GM18907 (cell line): ENCODE data around the gene PLD4.

Experiments
- ATAC-seq: cut with Tn5 transposase; IDR thresholded peaks from one replicate; pipeline ENCODE4 v1.9.1; 2021; ENCODE audit warnings: mild to moderate bottlenecking, moderate library complexity; ENCODE audit not compliant: unreplicated experiment

The PLD4 gene

GRCh38 chr14:104927432-104927816 lies 2.7 kb downstream of the PLD4 start:
- no peak for ATAC-seq

- ATAC-seq: no peak
Measured at GRCh38 chr14:104927901-104928300, 3.2 kb downstream of the PLD4 start.

- no peak for ATAC-seq
Measured at GRCh38 chr14:104928391-104929133, 3.9 kb downstream of the PLD4 start.

GRCh38 chr14:104929268-104930230 lies 4.9 kb downstream of the PLD4 start:
- no peak for ATAC-seq

- ATAC-seq: no peak
Measured at GRCh38 chr14:104930526-104931303, 6.0 kb downstream of the PLD4 start.

GRCh38 chr14:104931304-104931770 lies 6.7 kb downstream of the PLD4 start:
- ATAC-seq: no peak

- ATAC-seq: no peak
Measured at GRCh38 chr14:104931771-104932675, 7.3 kb downstream of the PLD4 start.

- ATAC-seq: no peak
Measured at GRCh38 chr14:104932676-104933631, 8.3 kb downstream of the PLD4 start.

- no peak for ATAC-seq
Measured at GRCh38 chr14:104933746-104934733, 9.4 kb downstream of the PLD4 start.

- no peak for ATAC-seq
Measured at GRCh38 chr14:104935026-104935650, 10.5 kb downstream of the PLD4 start.

GRCh38 chr14:104935955-104936354 lies 11.3 kb downstream of the PLD4 start:
- no peak for ATAC-seq

- ATAC-seq: no peak
Measured at GRCh38 chr14:104936361-104937155, 11.9 kb downstream of the PLD4 start.

- no peak for ATAC-seq
Measured at GRCh38 chr14:104937161-104937560, 12.5 kb downstream of the PLD4 start.

- no peak for ATAC-seq
Measured at GRCh38 chr14:104937694-104938365, 13.2 kb downstream of the PLD4 start.

GRCh38 chr14:104938436-104938835 lies 13.8 kb downstream of the PLD4 start:
- no peak for ATAC-seq

- no peak for ATAC-seq
Measured at GRCh38 chr14:104938960-104939359, 14.3 kb downstream of the PLD4 start.
